H1 (cell line): ENCODE data around the gene HIVEP2. TPM values are rescaled to one million over a fixed set of nuclear protein-coding genes. Genes with fewer than 3 reads are reported as not detected.

ENCODE experiments used
- CTCF ChIA-PET: fragments of 300-600 bp; sonication (Branson Sonifier 250); formaldehyde crosslinking; loops from one replicate; lab custom pipeline; 2021; ENCODE audit not compliant: partially characterized antibody; lab: Charles Lee
- POLR2A ChIA-PET: fragments of 300-600 bp; sonication (Branson Sonifier 250); formaldehyde crosslinking; loops from one replicate; lab custom pipeline; 2021; ENCODE audit warnings: inconsistent platforms; ENCODE audit not compliant: partially characterized antibody; lab: Charles Lee
- DNase-seq, 2 experiments: peaks; one replicate each; pipeline versions ENCODE4 v3.0.0 to v3.0.0-alpha.2; 2010 to 2022; ENCODE audit warnings: low spot score in 2 of 2, low read depth in 1 of 2, mixed read lengths in 1 of 2
- FAIRE-seq: peaks from 2 replicates; lab custom pipeline; 2011; peaks lifted over from hg19 to GRCh38; lab: Jason Lieb, UNC
- H2AFZ ChIP-seq: 2 replicates; pipeline ENCODE4 v1.8.1; 2012; ENCODE audit warnings: low read length, inconsistent platforms
- H2AK5ac ChIP-seq: 2 replicates; pipeline ENCODE4 v1.6.1; 2013; ENCODE audit warnings: low read depth, low read length
- H2BK120ac ChIP-seq: replicated peaks from 2 replicates; pipeline ENCODE3; 2013; ENCODE audit warnings: low read depth, low read length, inconsistent platforms
- H2BK12ac ChIP-seq: 2 replicates; pipeline ENCODE4 v1.6.1; 2013; ENCODE audit warnings: low read depth, low read length
- H2BK15ac ChIP-seq: 2 replicates; pipeline ENCODE4 v1.6.1; 2013; ENCODE audit warnings: low read length
- H2BK20ac ChIP-seq: 2 replicates; pipeline ENCODE4 v1.6.1; 2013; ENCODE audit warnings: low read length
- H2BK5ac ChIP-seq: 2 replicates; pipeline ENCODE4 v1.6.1; 2013; ENCODE audit warnings: low read depth, low read length
- H3K14ac ChIP-seq: 2 replicates; pipeline ENCODE4 v1.6.1; 2013; ENCODE audit warnings: inconsistent platforms; ENCODE audit not compliant: insufficient read length
- H3K18ac ChIP-seq: 2 replicates; pipeline ENCODE4 v1.6.1; 2013; ENCODE audit warnings: low read length; ENCODE audit errors: extremely low read depth
- H3K23ac ChIP-seq: 2 replicates; pipeline ENCODE4 v1.6.1; 2013; ENCODE audit warnings: inconsistent platforms; ENCODE audit not compliant: insufficient read length
- H3K23me2 ChIP-seq: 2 replicates; pipeline ENCODE4 v1.6.1; 2013; ENCODE audit warnings: low read depth, low read length
- H3K27ac ChIP-seq: 2 replicates; pipeline ENCODE4 v1.6.1; 2011; ENCODE audit warnings: low read depth, low read length, inconsistent platforms
- H3K27me3 ChIP-seq, 4 experiments: replicated peaks in 1 of 4; 1 replicate in 1 of 4; 2 replicates in 3 of 4; pipeline versions ENCODE4 v1.6.1 to v1.8.1; 2011 to 2013; ENCODE audit warnings: low read length in 3 of 4, mild to moderate bottlenecking in 3 of 4, inconsistent platforms in 2 of 4, mixed read lengths in 2 of 4, moderate library complexity in 1 of 4; ENCODE audit not compliant: control insufficient read depth in 3 of 4, insufficient read depth in 3 of 4; ENCODE audit errors: extremely low read depth in 1 of 4
- H3K36me3 ChIP-seq, 4 experiments: 2 replicates each; pipeline versions ENCODE4 v1.6.1 to v1.8.1; 2011 to 2013; ENCODE audit warnings: mild to moderate bottlenecking in 4 of 4, low read length in 3 of 4, moderate library complexity in 2 of 4, control low read depth in 1 of 4, inconsistent platforms in 1 of 4; ENCODE audit not compliant: insufficient read depth in 4 of 4, control insufficient read depth in 2 of 4
- H3K4ac ChIP-seq: replicated peaks from 2 replicates; pipeline ENCODE3; 2013; ENCODE audit warnings: low read length, low read depth, mixed read lengths, inconsistent platforms; ENCODE audit not compliant: insufficient read length
- H3K4me1 ChIP-seq, 4 experiments: replicated peaks in 1 of 4; 1 replicate in 1 of 4; 2 replicates in 3 of 4; pipeline versions ENCODE4 v1.6.1 to v1.8.1; 2011 to 2013; ENCODE audit warnings: low read length in 3 of 4, inconsistent platforms in 2 of 4, mixed read lengths in 1 of 4; ENCODE audit not compliant: insufficient read depth in 4 of 4, control insufficient read depth in 3 of 4
- H3K4me2 ChIP-seq, 2 experiments: 2 replicates each; pipeline versions ENCODE4 v1.6.1 to v1.8.1; 2011 to 2013; ENCODE audit warnings: low read depth in 2 of 2, low read length in 2 of 2, control low read depth in 1 of 2, inconsistent platforms in 1 of 2, mild to moderate bottlenecking in 1 of 2; ENCODE audit not compliant: insufficient read depth in 1 of 2
- H3K4me3 ChIP-seq, 4 experiments: fragments of 200-600, 300-600 bp in 1 of 4; sonication (generic), shearing (Covaris generic), sonication (Bioruptor Twin) in 1 of 4; 2 replicates each; pipeline versions ENCODE4 v1.5.1 to v1.8.1; 2011 to 2016; ENCODE audit warnings: low read length in 4 of 4, low read depth in 3 of 4, control low read depth in 2 of 4, inconsistent platforms in 2 of 4, mild to moderate bottlenecking in 2 of 4, mixed read lengths in 1 of 4, moderate library complexity in 1 of 4; ENCODE audit not compliant: insufficient read depth in 2 of 4; ENCODE audit errors: extremely low read depth in 1 of 4
- H3K56ac ChIP-seq: replicated peaks from 2 replicates; pipeline ENCODE3; 2013; ENCODE audit warnings: low read depth, mild to moderate bottlenecking, mixed read lengths, low read length, inconsistent platforms; ENCODE audit not compliant: insufficient read length
- H3K79me1 ChIP-seq: 2 replicates; pipeline ENCODE4 v1.6.1; 2013; ENCODE audit warnings: low read depth, low read length, control low read depth
- H3K79me2 ChIP-seq, 2 experiments: 2 replicates each; pipeline versions ENCODE4 v1.6.1 to v1.8.1; 2012 to 2013; ENCODE audit warnings: low read length in 2 of 2, mild to moderate bottlenecking in 2 of 2, inconsistent platforms in 1 of 2; ENCODE audit not compliant: insufficient read depth in 2 of 2, control insufficient read depth in 1 of 2
- H3K9ac ChIP-seq, 4 experiments: replicated peaks in 1 of 4; 1 replicate in 1 of 4; 2 replicates in 3 of 4; pipeline versions ENCODE4 v1.6.1 to v1.8.1; 2011 to 2013; ENCODE audit warnings: low read depth in 3 of 4, low read length in 3 of 4, control low read depth in 2 of 4, mild to moderate bottlenecking in 2 of 4, moderate library complexity in 2 of 4, inconsistent platforms in 1 of 4; ENCODE audit errors: extremely low read depth in 1 of 4
- H3K9me3 ChIP-seq, 2 experiments: 2 replicates each; pipeline versions ENCODE4 v1.6.1 to v1.8.1; 2012 to 2013; ENCODE audit warnings: mild to moderate bottlenecking in 2 of 2, moderate library complexity in 2 of 2, control low read depth in 1 of 2, inconsistent platforms in 1 of 2, low read depth in 1 of 2, low read length in 1 of 2, mixed read lengths in 1 of 2; ENCODE audit not compliant: insufficient read depth in 2 of 2
- H4K20me1 ChIP-seq, 2 experiments: replicated peaks in 1 of 2; 2 replicates each; pipeline versions ENCODE3 to v1.8.1; 2011 to 2013; ENCODE audit warnings: inconsistent platforms in 2 of 2, low read length in 2 of 2, mild to moderate bottlenecking in 1 of 2; ENCODE audit not compliant: insufficient read depth in 2 of 2, control insufficient read depth in 1 of 2
- H4K5ac ChIP-seq: 2 replicates; pipeline ENCODE4 v1.6.1; 2013; ENCODE audit warnings: low read length, low read depth, mixed read lengths, inconsistent platforms; ENCODE audit not compliant: insufficient read length
- H4K8ac ChIP-seq: 2 replicates; pipeline ENCODE4 v1.8.0; 2013; ENCODE audit warnings: mild to moderate bottlenecking, moderate library complexity, low read length, inconsistent platforms; ENCODE audit not compliant: insufficient read depth; ENCODE audit errors: extremely low read depth
- H4K91ac ChIP-seq: replicated peaks from 2 replicates; pipeline ENCODE3; 2013; ENCODE audit warnings: low read length, mixed read lengths, inconsistent platforms; ENCODE audit not compliant: insufficient read length
- ASH2L ChIP-seq: fragments of 200-600, 300-600 bp; sonication (generic); IDR thresholded peaks from one replicate; pipeline ENCODE4 v1.7.1; 2017; ENCODE audit warnings: low read length
- BRCA1 ChIP-seq: IDR thresholded peaks from 2 replicates; pipeline ENCODE4 v1.6.1; 2012; ENCODE audit warnings: low read depth, low read length, improper control_type of control experiment
- CTBP2 ChIP-seq: IDR thresholded peaks from 2 replicates; pipeline ENCODE4 v1.7.0; 2011; ENCODE audit warnings: borderline replicate concordance, mild to moderate bottlenecking, moderate library complexity, mixed read lengths, low read length; ENCODE audit not compliant: insufficient read depth, insufficient read length
- GABPA ChIP-seq: IDR thresholded peaks from 2 replicates; pipeline ENCODE4 v1.6.1; 2011; ENCODE audit warnings: mild to moderate bottlenecking, low read length, moderate library complexity, borderline replicate concordance; ENCODE audit not compliant: insufficient read depth
- GTF2F1 ChIP-seq: IDR thresholded peaks from 2 replicates; pipeline ENCODE4 v1.6.1; 2012; ENCODE audit warnings: low read depth, low read length, improper control_type of control experiment, borderline replicate concordance
- JUN ChIP-seq: IDR thresholded peaks from 2 replicates; pipeline ENCODE4 v1.6.1; 2011; ENCODE audit warnings: low read depth, mild to moderate bottlenecking, improper control_type of control experiment, low read length
- KDM1A ChIP-seq: fragments of 200-600, 300-600 bp; sonication (generic); IDR thresholded peaks from 2 replicates; pipeline ENCODE4 v1.7.1; 2016; ENCODE audit warnings: mild to moderate bottlenecking, low read length, borderline replicate concordance
- NRF1 ChIP-seq: IDR thresholded peaks from 2 replicates; pipeline ENCODE4 v1.6.1; 2011; ENCODE audit warnings: mild to moderate bottlenecking, low read depth, low read length, improper control_type of control experiment
- SIRT6 ChIP-seq: IDR thresholded peaks from one replicate; pipeline ENCODE4 v1.7.1; 2012; ENCODE audit warnings: low read length, inconsistent platforms
- TAF1 ChIP-seq: IDR thresholded peaks from 2 replicates; pipeline ENCODE4 v1.6.1; 2011; ENCODE audit warnings: mild to moderate bottlenecking, low read depth, low read length
- WGBS, 2 experiments: shearing (Covaris generic) in 1 of 2; methylation state at CpG; one replicate each; pipeline versions ENCODE4 v1.1.6 to v1.1.7; 2013 to 2015; ENCODE audit warnings: low lambda C conversion rate in 2 of 2, mixed read lengths in 2 of 2, inconsistent platforms in 1 of 2, low coverage in 1 of 2, missing lambda C conversion rate in 1 of 2; ENCODE audit not compliant: insufficient replicate concordance in 2 of 2, insufficient coverage in 1 of 2, insufficient read length in 1 of 2; ENCODE audit errors: extremely low coverage in 1 of 2, missing lambda C conversion rate in 1 of 2; 5-methylcytosine and 5-hydroxymethylcytosine counted together
- polyA plus RNA-seq, 7 experiments: library from polyadenylated mRNA; depleted of rRNA in 3 of 7; stranded (reverse) in 5 of 7; unstranded in 2 of 7; fragments of >200 nt in 5 of 7; fragments of 200-250 nt in 2 of 7; gene quantifications; 1 replicate in 5 of 7; 2 replicates in 1 of 7; 4 replicates in 1 of 7; pipeline versions ENCODE4 v1.2.1 to v1.2.3, GENCODE V29; 2011 to 2013; ENCODE audit warnings: missing spikeins in 2 of 7, mixed read lengths in 2 of 7
- total RNA-seq: library from RNA; stranded (reverse); fragmentation: NEBNext Ultra II Directional; extraction: Animal tissue kit (Norgen Biotek cat#: 25700); gene quantifications from 2 replicates; pipeline ENCODE4 v1.2.1, GENCODE V29; 2021
- TF ChIP-seq, protein P1 (sequence below): IDR thresholded peaks from 2 replicates; pipeline ENCODE4 v1.6.1; 2011; ENCODE audit warnings: low read depth, mild to moderate bottlenecking, low read length; ENCODE audit not compliant: insufficient read depth

Gene HIVEP2
- total and polyA plus RNA-seq, 2 of the 8 experiments (the other 6 are each of a cell fraction or from before 2014, with no cell fraction given): 2.2 to 6.1 TPM

DNA sequence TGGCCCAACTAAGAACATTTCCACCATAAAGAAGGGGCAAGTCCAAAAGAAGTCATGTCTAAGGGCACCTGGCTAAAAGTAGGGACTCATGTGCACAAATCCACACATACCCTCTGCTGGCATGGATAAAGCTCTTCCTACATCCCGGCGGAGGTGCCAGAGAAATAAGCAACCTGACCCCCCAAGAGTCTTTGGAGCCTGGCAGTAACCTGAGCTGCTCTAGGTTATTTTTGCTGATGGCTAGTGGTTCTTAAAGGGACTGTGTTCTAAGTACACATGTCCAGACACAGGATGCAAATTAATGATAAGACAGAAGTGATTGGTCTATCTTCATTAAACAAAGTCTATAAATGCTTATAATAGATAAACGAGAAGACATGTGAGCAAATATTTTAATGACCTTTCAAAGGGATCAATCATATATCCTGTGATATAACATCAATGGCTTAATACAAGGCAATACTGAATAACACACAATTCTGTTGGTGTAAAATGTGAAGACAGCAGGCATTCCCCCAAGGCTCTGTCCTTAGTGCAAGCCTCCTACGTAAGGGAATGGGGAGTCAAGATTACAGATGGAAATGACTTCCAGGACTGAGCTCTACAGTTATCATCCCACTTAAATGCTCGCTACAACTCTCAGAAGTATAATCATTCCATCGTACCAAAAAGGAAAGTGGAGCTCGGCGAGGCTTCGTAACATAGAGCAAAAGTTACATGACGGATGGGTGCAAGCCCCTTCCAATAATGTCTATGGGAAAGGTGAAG is 52.5 kb downstream of the HIVEP2 start:
- Histone ChIP-seq H3K4me1 (no peaks in the 10 kb centered on the region), H2BK12ac (no peak overlapping the region), H3K23me2 (no peaks in the 10 kb centered on the region), H3K4me3 (no peak overlapping the region), H4K20me1 (no peaks in the 10 kb centered on the region), H3K27me3 (no peaks in the 10 kb centered on the region), H3K56ac (no peak overlapping the region), H3K4ac (no peak overlapping the region), H3K79me1 (no peaks in the 10 kb centered on the region), H3K79me2 (no peaks in the 10 kb centered on the region), H2BK20ac (no peak overlapping the region), H3K23ac (no peak overlapping the region), H4K5ac (no peak overlapping the region), H3K9ac (no peak overlapping the region), H3K18ac (no peak overlapping the region), H2AK5ac (no peak overlapping the region), H2AFZ (no peak overlapping the region), H3K9me3 (no peaks in the 10 kb centered on the region), H2BK120ac (no peak overlapping the region), H3K4me2 (no peak overlapping the region), H3K14ac (no peak overlapping the region), H4K8ac (no peak overlapping the region), H2BK5ac (no peak overlapping the region), H3K36me3 (no peaks in the 10 kb centered on the region), H4K91ac (no peak overlapping the region), H2BK15ac (no peak overlapping the region), H3K27ac (no peak overlapping the region)
- POLR2A ChIA-PET: interaction anchor here (1.0 kb wide), 1 partner anchor 9 kb away, joined by 5 read pairs; no protein-coding TSS in a partner anchor
- TF ChIP-seq ASH2L (no peak), CTBP2 (no peak), TAF1 (no peak), BRCA1 (no peak), NRF1 (no peak), KDM1A (no peak), JUN (no peak), GABPA (no peak), SIRT6 (no peak), GTF2F1 (no peak)
- TF ChIP-seq, protein P1, sequence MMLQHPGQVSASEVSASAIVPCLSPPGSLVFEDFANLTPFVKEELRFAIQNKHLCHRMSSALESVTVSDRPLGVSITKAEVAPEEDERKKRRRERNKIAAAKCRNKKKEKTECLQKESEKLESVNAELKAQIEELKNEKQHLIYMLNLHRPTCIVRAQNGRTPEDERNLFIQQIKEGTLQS: no peak
- FAIRE-seq (no peak), DNase-seq (no peak)
- CTCF ChIA-PET: interaction anchor here (0.6 to 2.2 kb wide), 2 partner anchors 27 to 60 kb away, joined by 3 to 4 read pairs; no protein-coding TSS in a partner anchor
- WGBS, 2 experiments: 90% methylated on average over 10 of the region's 10 CpGs; no CpG with 5 or more reads in 1 of the 2 experiments
